Heart left ventricle (tissue), 16 donors: ENCODE measurements around the gene GPRIN1. TPM values are rescaled to one million over a fixed set of nuclear protein-coding genes. Genes with fewer than 3 reads are reported as not detected.

Source experiments
- ATAC-seq, 4 donors: fragments of 200-7000 bp; cut with Tn5 transposase; one replicate each; pipeline ENCODE4 v1.9.1; 2020 to 2022; ENCODE audit warnings: moderate library complexity in 4 of 4, mild to moderate bottlenecking in 3 of 4, moderate number of reproducible peaks in 1 of 4
- DNase-seq, 5 donors: peaks; one replicate each; pipeline ENCODE4 v3.0.0-alpha.2; 2020
- H3K27ac ChIP-seq, 12 donors: fragments of 200-600 bp; sonication (generic) in 4 of 12; one replicate each; pipeline versions ENCODE4 v1.5.0 to v1.8.0; 2016 to 2022; ENCODE audit warnings: mild to moderate bottlenecking in 2 of 12
- H3K27me3 ChIP-seq, 9 donors: fragments of 200-600 bp; sonication (generic) in 2 of 9; one replicate each; pipeline versions ENCODE4 v1.5.1 to v1.8.0; 2016 to 2022; ENCODE audit warnings: mild to moderate bottlenecking in 3 of 9
- H3K36me3 ChIP-seq, 9 donors: fragments of 200-600 bp; sonication (generic) in 2 of 9; one replicate each; pipeline versions ENCODE4 v1.5.0 to v1.8.0; 2018 to 2022; ENCODE audit warnings: mild to moderate bottlenecking in 2 of 9
- H3K4me1 ChIP-seq, 12 donors: fragments of 200-600 bp; sonication (generic) in 4 of 12; one replicate each; pipeline versions ENCODE4 v1.5.0 to v1.8.0; 2016 to 2022; ENCODE audit warnings: mild to moderate bottlenecking in 3 of 12
- H3K4me3 ChIP-seq, 12 donors: fragments of 200-600 bp; sonication (generic) in 4 of 12; one replicate each; pipeline versions ENCODE4 v1.5.0 to v1.8.0; 2017 to 2022; ENCODE audit warnings: mild to moderate bottlenecking in 9 of 12, moderate library complexity in 4 of 12
- H3K9me3 ChIP-seq, 12 donors: fragments of 200-600 bp; sonication (generic) in 4 of 12; one replicate each; pipeline versions ENCODE4 v1.5.0 to v1.8.0; 2016 to 2022; ENCODE audit warnings: mild to moderate bottlenecking in 1 of 12
- POLR2A ChIP-seq, 2 donors: fragments of 450-650 bp; IDR thresholded peaks; one replicate each; pipeline ENCODE4 v1.6.1; 2017; ENCODE audit warnings: antibody characterized with exemption in 2 of 2, mild to moderate bottlenecking in 2 of 2, moderate library complexity in 2 of 2
- WGBS, 4 donors: extraction: QIAGEN DNeasy Blood & Tissue Kit in 2 of 4; methylation state at CpG; one replicate each; pipeline versions ENCODE4 v1.1.5 to v1.1.7; 2013 to 2018; 5-methylcytosine and 5-hydroxymethylcytosine counted together
- intact Hi-C, 10 donors: fragments of 100-400 bp; cut with DNase I; formaldehyde crosslinking; loops; one replicate each; pipeline versions ENCODE4 v1.11.1 to v1.14.2; 2022
- polyA plus RNA-seq, 2 donors: library from polyadenylated mRNA; stranded (reverse); fragments of 200-250 nt; gene quantifications; one replicate each; pipeline ENCODE4 v1.2.3, GENCODE V29; 2013
- total RNA-seq, 9 donors: library from RNA; depleted of rRNA in 2 of 9; stranded (reverse); fragments of >200 nt in 2 of 9; fragmentation: NEBNext Ultra II Directional in 3 of 9; extraction: Animal tissue kit (Norgen Biotek cat#: 25700) in 3 of 9; gene quantifications; one replicate each; pipeline versions ENCODE4 v1.1.0 to v1.2.4, GENCODE V29; 2016 to 2023
- TF ChIP-seq, protein P1 (sequence below), 12 donors: fragments of 200-600 bp; sonication (generic) in 4 of 12; IDR thresholded peaks; one replicate each; pipeline versions ENCODE4 v1.5.0 to v1.8.0; 2018 to 2022; ENCODE audit warnings: antibody characterized with exemption in 12 of 12, mild to moderate bottlenecking in 5 of 12
- donor health status: ischemic (EF 13 %, LVEDD 7.1; RV severe dilation, severe dysfunction).
- donor health status: healthy with polysubstance abuse.
- donor health status: DM: no; HTN: yes; CAD: no.
- donor health status: DM: no; HTN: no; CAD: no.
- donor health status: ischemic (EF 25% LVEDD 6.9; RV normal size, moderate dysfunction).
- donor health status: ischemic (EF 25% LVEDD 5.7; RV mildly dilated, moderate dysfunction).
- donor health status: healthy.
- donor health status: DM: yes; HTN: yes; CAD: no.
- donor health status: ischemic (EF 35%, LVEDD 5.7; RV mildly dilated, moderate dysfunction).
- donor health status: nonischemic (EF 11% LVEDD 7.7; RV severe dilation, severe dysfunction).
- donor health status: DM: yes; HTN: yes; CAD: no.
- donor health status: PGD.
- donor health status: ischemic (EF 29% LVEDD 5.4; RV normal size, mild dysfunction).
- donor health status: nonischemic (EF 23%, LVEDD 6.1; RV moderate dilation, normal function).

GPRIN1 gene
- total and polyA plus RNA-seq, 11 donors, result 0.15 to 1.9 (median 0.36) TPM

DNA sequence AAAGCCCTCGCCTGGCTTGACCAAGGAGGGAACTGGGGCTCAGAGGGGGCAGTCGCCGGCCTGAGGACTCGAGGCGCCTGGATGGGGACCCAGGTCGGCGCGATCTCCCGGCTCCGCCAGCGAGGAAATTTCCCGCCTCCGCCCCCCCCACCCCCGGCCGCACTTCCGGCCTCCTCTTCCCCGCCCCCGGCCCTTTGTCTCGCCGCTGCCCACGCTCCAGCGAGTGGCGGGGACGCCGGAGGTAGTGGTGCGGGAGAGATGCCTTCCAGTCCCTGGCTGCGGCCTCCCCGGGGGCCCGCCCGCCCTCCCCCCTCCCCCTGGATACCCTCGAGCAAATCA, 448 bp upstream of the GPRIN1 start:
- no peak overlapping the region for H3K27ac ChIP-seq
- peak overlapping the region; percentile 54 to 88 (median 59) for H3K4me3 ChIP-seq
- H3K4me1 ChIP-seq, result peaks cover 0 to 18% (median 5%) of the 10 kb centered on the region in 12 donors
- WGBS, 4 donors, result 0 to 5% (median 3%) methylated on average over 2 to 31 of the region's 31 CpGs
- no peak for TF ChIP-seq POLR2A (IDR thresholded peaks at IDR 0.05)
- TF ChIP-seq, protein P1, sequence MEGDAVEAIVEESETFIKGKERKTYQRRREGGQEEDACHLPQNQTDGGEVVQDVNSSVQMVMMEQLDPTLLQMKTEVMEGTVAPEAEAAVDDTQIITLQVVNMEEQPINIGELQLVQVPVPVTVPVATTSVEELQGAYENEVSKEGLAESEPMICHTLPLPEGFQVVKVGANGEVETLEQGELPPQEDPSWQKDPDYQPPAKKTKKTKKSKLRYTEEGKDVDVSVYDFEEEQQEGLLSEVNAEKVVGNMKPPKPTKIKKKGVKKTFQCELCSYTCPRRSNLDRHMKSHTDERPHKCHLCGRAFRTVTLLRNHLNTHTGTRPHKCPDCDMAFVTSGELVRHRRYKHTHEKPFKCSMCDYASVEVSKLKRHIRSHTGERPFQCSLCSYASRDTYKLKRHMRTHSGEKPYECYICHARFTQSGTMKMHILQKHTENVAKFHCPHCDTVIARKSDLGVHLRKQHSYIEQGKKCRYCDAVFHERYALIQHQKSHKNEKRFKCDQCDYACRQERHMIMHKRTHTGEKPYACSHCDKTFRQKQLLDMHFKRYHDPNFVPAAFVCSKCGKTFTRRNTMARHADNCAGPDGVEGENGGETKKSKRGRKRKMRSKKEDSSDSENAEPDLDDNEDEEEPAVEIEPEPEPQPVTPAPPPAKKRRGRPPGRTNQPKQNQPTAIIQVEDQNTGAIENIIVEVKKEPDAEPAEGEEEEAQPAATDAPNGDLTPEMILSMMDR (IDR thresholded peaks at IDR 0.05), result peak in 1 of 12 donors; percentile 1
- DNase-seq, result no peak
- intact Hi-C loops, result no loop called here
- no peaks in the 10 kb centered on the region for H3K9me3 ChIP-seq
- H3K36me3 ChIP-seq, result no peaks in the 10 kb centered on the region
- peaks cover 0 to 18% (median 5%) of the 10 kb centered on the region in 9 donors for H3K27me3 ChIP-seq
- ATAC-seq, result no peak

DNA sequence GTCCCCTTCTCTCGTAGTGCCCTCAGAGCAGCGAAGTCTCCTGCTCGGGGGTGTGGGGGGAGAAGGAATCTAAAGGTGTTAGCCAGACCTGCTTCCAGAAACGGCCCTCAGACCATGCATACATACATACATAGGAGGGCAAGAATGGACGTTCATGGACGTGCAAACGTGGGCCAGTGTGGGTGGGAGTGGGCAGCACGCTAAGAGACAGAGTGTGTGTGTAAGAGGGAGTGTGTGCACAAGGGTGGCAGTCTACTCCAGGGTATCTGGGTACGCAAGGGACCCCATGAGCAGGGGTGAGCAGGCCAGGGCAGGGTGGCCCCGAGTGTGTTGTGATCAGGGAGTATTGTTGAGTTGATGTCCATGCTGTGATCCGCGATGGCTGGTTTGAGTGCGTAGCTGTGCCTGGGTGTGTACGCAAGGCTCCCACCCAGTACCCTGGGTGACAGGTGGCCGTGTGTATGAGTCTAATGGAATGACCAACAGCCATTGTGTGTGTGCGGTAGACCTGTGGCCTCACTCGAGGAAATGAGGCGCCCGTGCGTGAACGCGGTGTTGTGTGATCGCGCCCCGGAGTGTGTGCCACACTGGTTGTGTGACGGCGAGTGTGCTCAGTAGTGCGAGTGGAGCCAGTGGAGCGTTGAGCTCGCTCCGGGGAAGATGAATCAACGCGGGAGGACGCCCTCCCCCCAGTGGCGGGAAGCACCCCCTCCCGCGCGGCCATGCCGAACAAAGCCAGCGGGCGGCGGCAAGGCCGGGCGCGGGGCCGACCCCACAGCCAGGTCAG, 826 bp downstream of the GPRIN1 start:
- Histone ChIP-seq H3K4me1 (peaks cover 0 to 18% (median 5%) of the 10 kb centered on the region in 12 donors), H3K36me3 (no peaks in the 10 kb centered on the region), H3K27me3 (peaks cover 0 to 17% (median 3%) of the 10 kb centered on the region in 9 donors), H3K27ac (no peak overlapping the region), H3K4me3 (peak overlapping the region; percentile 54 to 88 (median 59)), H3K9me3 (no peaks in the 10 kb centered on the region)
- DNase-seq (no peak), ATAC-seq (no peak)
- intact Hi-C loops, result no loop called here
- WGBS, 4 donors, result 31 to 54% (median 37%) methylated on average over 28 to 46 of the region's 46 CpGs
- no peak for TF ChIP-seq POLR2A (IDR thresholded peaks at IDR 0.05)

DNA sequence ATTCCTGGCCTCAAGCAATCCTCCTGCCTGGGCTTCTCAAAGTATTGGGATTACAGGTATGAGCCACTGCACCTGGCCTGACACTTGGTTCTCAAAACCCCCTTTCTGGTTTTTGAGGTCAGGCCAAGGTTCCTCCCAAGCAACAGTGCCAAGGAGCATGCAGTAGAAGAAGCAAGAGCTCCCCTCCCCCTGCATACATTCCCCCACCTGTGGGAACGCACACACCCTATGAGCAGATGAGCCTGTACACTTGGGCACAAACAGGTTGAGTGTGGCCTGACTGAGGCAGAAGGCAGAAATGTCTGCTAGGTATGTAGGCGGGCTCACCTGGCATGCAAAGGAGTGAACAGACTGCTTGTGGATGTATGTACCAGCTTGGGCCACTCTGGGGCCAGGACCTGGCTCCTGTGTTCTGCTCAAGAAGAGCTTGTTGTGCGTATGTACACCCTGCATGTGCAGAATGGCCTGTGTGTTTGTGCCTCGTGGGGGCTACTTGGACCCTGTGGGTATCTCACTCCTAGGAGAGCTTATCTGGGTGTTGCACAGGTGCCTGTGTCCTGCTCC, 1.7 kb downstream of the GPRIN1 start:
- DNase-seq (no peak), ATAC-seq (no peak)
- Histone ChIP-seq H3K4me1 (peaks cover 0 to 18% (median 5%) of the 10 kb centered on the region in 12 donors), H3K4me3 (no peak overlapping the region), H3K36me3 (no peaks in the 10 kb centered on the region), H3K27me3 (peaks cover 0 to 17% (median 3%) of the 10 kb centered on the region in 9 donors), H3K9me3 (no peaks in the 10 kb centered on the region), H3K27ac (no peak overlapping the region)
- TF ChIP-seq POLR2A (IDR thresholded peaks at IDR 0.05), result no peak
- TF ChIP-seq, protein P1 (IDR thresholded peaks at IDR 0.05), result no peak
- intact Hi-C loops, result no loop called here
- WGBS, 4 donors, result 88 to 98% (median 90%) methylated on average over 4 of the region's 4 CpGs

DNA sequence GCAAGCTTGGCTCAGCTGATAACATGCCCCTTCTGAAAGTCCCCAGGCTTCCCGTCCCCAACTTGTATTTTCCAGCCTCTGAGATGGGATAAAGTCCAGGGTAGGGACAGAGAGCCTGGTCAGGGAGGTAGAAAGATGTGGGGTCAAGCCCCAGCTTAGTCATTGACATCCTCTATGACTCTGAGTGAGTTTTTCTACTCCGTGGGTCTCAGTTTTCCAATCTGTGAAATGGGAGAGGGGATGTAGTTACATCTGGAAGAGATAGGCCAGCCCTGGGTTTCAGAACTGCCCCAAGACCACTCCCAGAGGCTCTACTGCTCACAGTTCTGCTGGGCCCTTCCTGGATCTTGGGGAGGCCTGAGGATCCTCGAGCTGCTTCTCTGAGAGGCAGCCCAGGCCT, 3.1 kb downstream of the GPRIN1 start:
- no peak overlapping the region for H3K27ac ChIP-seq
- DNase-seq (no peak), ATAC-seq (no peak)
- peaks cover 0 to 9% (median 0%) of the 10 kb centered on the region in 9 donors for H3K27me3 ChIP-seq
- no peaks in the 10 kb centered on the region for H3K36me3 ChIP-seq
- no peaks in the 10 kb centered on the region for H3K9me3 ChIP-seq
- H3K4me1 ChIP-seq, result peaks cover 0 to 18% (median 5%) of the 10 kb centered on the region in 12 donors
- H3K4me3 ChIP-seq, result no peak overlapping the region
- intact Hi-C loops, result no loop called here
- WGBS, 4 donors, result 70 to 86% (median 81%) methylated on average over 3 of the region's 3 CpGs
- TF ChIP-seq, protein P1 (IDR thresholded peaks at IDR 0.05), result no peak
- TF ChIP-seq POLR2A (IDR thresholded peaks at IDR 0.05), result no peak
